ENCODE results near the gene SPATA2L.

DNA sequence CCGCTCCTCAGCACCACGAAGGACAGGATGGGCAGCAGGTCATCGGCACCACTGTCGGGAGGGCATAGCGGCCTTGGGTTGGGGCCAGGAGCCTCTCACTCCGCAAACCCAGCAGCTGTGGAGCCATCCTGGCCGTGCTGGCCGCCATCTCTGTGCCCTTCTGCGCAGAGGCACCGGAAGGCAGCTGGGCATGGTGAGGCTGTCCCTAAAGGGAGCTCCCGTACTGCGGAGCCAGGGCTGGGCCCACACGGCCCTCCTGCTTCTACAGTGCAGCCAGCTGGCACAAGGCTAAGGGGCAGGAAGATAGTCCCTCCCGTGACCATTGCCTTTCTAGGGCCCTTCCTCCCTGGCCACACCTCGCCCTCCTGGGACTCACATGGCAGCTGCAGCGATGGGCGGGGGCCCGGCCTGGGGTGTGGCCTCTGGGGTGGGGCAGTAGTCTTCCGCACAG is 7.0 kb upstream of the SPATA2L start:
- TF ChIP-seq, protein P1, sequence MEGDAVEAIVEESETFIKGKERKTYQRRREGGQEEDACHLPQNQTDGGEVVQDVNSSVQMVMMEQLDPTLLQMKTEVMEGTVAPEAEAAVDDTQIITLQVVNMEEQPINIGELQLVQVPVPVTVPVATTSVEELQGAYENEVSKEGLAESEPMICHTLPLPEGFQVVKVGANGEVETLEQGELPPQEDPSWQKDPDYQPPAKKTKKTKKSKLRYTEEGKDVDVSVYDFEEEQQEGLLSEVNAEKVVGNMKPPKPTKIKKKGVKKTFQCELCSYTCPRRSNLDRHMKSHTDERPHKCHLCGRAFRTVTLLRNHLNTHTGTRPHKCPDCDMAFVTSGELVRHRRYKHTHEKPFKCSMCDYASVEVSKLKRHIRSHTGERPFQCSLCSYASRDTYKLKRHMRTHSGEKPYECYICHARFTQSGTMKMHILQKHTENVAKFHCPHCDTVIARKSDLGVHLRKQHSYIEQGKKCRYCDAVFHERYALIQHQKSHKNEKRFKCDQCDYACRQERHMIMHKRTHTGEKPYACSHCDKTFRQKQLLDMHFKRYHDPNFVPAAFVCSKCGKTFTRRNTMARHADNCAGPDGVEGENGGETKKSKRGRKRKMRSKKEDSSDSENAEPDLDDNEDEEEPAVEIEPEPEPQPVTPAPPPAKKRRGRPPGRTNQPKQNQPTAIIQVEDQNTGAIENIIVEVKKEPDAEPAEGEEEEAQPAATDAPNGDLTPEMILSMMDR (IDR thresholded peaks at IDR 0.05), result no peak
- no peak for TF ChIP-seq EZH2phosphoT487 (IDR thresholded peaks at IDR 0.05)
- TF ChIP-seq EZH2 (IDR thresholded peaks at IDR 0.05), result no peak
